Smooth muscle cell of the pulmonary artery (primary cell): ENCODE measurements around the gene LYSMD4. TPM values are rescaled to one million over a fixed set of nuclear protein-coding genes. Genes with fewer than 3 reads are reported as not detected.

Experiments used
- total RNA-seq: library from RNA; depleted of rRNA; stranded (reverse); fragments of >200 nt; gene quantifications from 2 replicates; pipeline ENCODE4 v1.2.3, GENCODE V29; 2014

LYSMD4 gene
- 6.5 and 9.5 TPM in 2 replicates for total RNA-seq

GRCh38 chr15:99733268-99734039 lies at the start of gene LYSMD4:
Gene LYSMD4, minus strand, starts transcription at chr15:99733437. Its CDS starts 1,438 bp downstream, at chr15:99731999.

Other genes with a start within 250 kb of the LYSMD4 start
- 40.5 and 55.9 TPM in 2 replicates for gene MEF2A, start 167.5 kb downstream of the LYSMD4 start, total RNA-seq